Fibroblast of skin of left biceps (primary cell): ENCODE data around the gene COMMD9.
"Not testable (repeated sequence)": the region's sequence is repeated elsewhere in the genome, so short reads cannot be mapped to it uniquely, and the experiment has no call there.

ENCODE experiments used
- DNase-seq, 2 experiments: peaks; one replicate each; pipeline ENCODE4 v3.0.0-alpha.2; 2013; ENCODE audit warnings: low read depth in 2 of 2

The COMMD9 gene

GRCh38 chr11:36289226-36289852 lies at the start of gene COMMD9:
COMMD9 (minus strand) TSS chr11:36289424; CDS start chr11:36289412, 12 bp downstream.
- peak; percentile 67 to 71 for DNase-seq

GRCh38 chr11:36333897-36334296 lies 44.7 kb upstream of the COMMD9 start:
- peak in 1 of 2 experiments; percentile 13 for DNase-seq

- DNase-seq = no peak
Observed at GRCh38 chr11:36333468-36333867, 44.2 kb upstream of the COMMD9 start.

GRCh38 chr11:36330411-36330810 lies 41.2 kb upstream of the COMMD9 start:
- DNase-seq = no peak

GRCh38 chr11:36328966-36329673 lies 39.9 kb upstream of the COMMD9 start:
- no peak for DNase-seq

- DNase-seq = no peak
Observed at GRCh38 chr11:36326524-36327419, 37.5 kb upstream of the COMMD9 start.

GRCh38 chr11:36325403-36325802 lies 36.2 kb upstream of the COMMD9 start:
- not testable (repeated sequence) for DNase-seq

- DNase-seq = not testable (repeated sequence)
Observed at GRCh38 chr11:36324956-36325355, 35.7 kb upstream of the COMMD9 start.

- no peak for DNase-seq
Observed at GRCh38 chr11:36317992-36318391, 28.8 kb upstream of the COMMD9 start.

GRCh38 chr11:36316049-36316448 lies 26.8 kb upstream of the COMMD9 start:
- no peak for DNase-seq

- no peak for DNase-seq
Observed at GRCh38 chr11:36314434-36314767, 25.2 kb upstream of the COMMD9 start.

GRCh38 chr11:36313750-36314433 lies 24.7 kb upstream of the COMMD9 start:
- DNase-seq = no peak

GRCh38 chr11:36312611-36313472 lies 23.6 kb upstream of the COMMD9 start:
- DNase-seq = no peak

GRCh38 chr11:36311926-36312595 lies 22.8 kb upstream of the COMMD9 start:
- DNase-seq = no peak

GRCh38 chr11:36309779-36310178 lies 20.6 kb upstream of the COMMD9 start:
- DNase-seq = no peak

GRCh38 chr11:36308577-36308976 lies 19.4 kb upstream of the COMMD9 start:
- DNase-seq = no peak

GRCh38 chr11:36306888-36307287 lies 17.7 kb upstream of the COMMD9 start:
- DNase-seq = no peak

- DNase-seq = no peak
Observed at GRCh38 chr11:36305047-36305446, 15.8 kb upstream of the COMMD9 start.

- no peak for DNase-seq
Observed at GRCh38 chr11:36304351-36304750, 15.1 kb upstream of the COMMD9 start.

- DNase-seq = no peak
Observed at GRCh38 chr11:36300650-36301049, 11.4 kb upstream of the COMMD9 start.
